Right ventricle myocardium superior (tissue), 1 donor: ENCODE measurements around the gene GNPDA1. TPM values are rescaled to one million over a fixed set of nuclear protein-coding genes. Genes with fewer than 3 reads are reported as not detected.

ENCODE experiments used
- ATAC-seq: fragments of 200-7000 bp; cut with Tn5 transposase; one replicate; pipeline ENCODE4 v1.9.1; 2020; ENCODE audit warnings: mild to moderate bottlenecking; ENCODE audit not compliant: poor library complexity
- DNase-seq: peaks from one replicate; pipeline ENCODE4 v3.0.0-alpha.2; 2020
- intact Hi-C: fragments of 100-400 bp; cut with DNase I; formaldehyde crosslinking; loops from one replicate; pipeline ENCODE4 v1.11.2; 2022
- total RNA-seq: library from RNA; stranded (reverse); fragmentation: NEBNext Ultra II Directional; extraction: Animal tissue kit (Norgen Biotek cat#: 25700); gene quantifications from one replicate; pipeline ENCODE4 v1.2.1, GENCODE V29; 2021
- donor health status: DM: no; HTN: yes; CAD: no; lungs with severe emphysema.

Gene GNPDA1
- total RNA-seq, 1 donor from 2014 or later: 22.7 TPM

GRCh38 chr5:142032747-142033631 is 20.2 kb upstream of the GNPDA1 start:
- DNase-seq: no peak
- intact Hi-C loops: no loop called here
- peak; percentile 53 for ATAC-seq

GRCh38 chr5:142032150-142032549 is 19.3 kb upstream of the GNPDA1 start:
- DNase-seq: no peak
- intact Hi-C loops: no loop called here
- no peak for ATAC-seq

GRCh38 chr5:142025637-142026036 is 12.8 kb upstream of the GNPDA1 start:
- intact Hi-C loops: no loop called here
- no peak for DNase-seq
- ATAC-seq: no peak

- ATAC-seq: peak; percentile 100
- DNase-seq: peak; percentile 93
- intact Hi-C loops: no loop called here
Measured at GRCh38 chr5:142024771-142025304, 12.0 kb upstream of the GNPDA1 start.

- intact Hi-C loops: no loop called here
- no peak for ATAC-seq
- no peak for DNase-seq
Measured at GRCh38 chr5:142023836-142024235, 11.0 kb upstream of the GNPDA1 start.

- no peak for DNase-seq
- intact Hi-C loops: no loop called here
- ATAC-seq: no peak
Measured at GRCh38 chr5:142020122-142020659, 7.4 kb upstream of the GNPDA1 start.

- no peak for ATAC-seq
- no peak for DNase-seq
- intact Hi-C loops: no loop called here
Measured at GRCh38 chr5:142017832-142018427, 5.1 kb upstream of the GNPDA1 start.

GRCh38 chr5:142016556-142016955 is 3.7 kb upstream of the GNPDA1 start:
- no peak for ATAC-seq
- DNase-seq: no peak
- intact Hi-C loops: no loop called here

- intact Hi-C loops: no loop called here
Measured at GRCh38 chr5:142015781-142016533, 3.1 kb upstream of the GNPDA1 start.

GRCh38 chr5:142014911-142015584 is 2.2 kb upstream of the GNPDA1 start:
- DNase-seq (no peak), ATAC-seq (no peak)
- intact Hi-C loops: loop anchor here (5.0 kb wide), 2 partner anchors 92 to 127 kb away; partner anchors contain the start of gene NDFIP1

More at GRCh38 chr5:142015781-142016533, 3.1 kb upstream of the GNPDA1 start:
- peak; percentile 3 for ATAC-seq
- DNase-seq: no peak

- DNase-seq: peak; percentile 73
- intact Hi-C loops: loop anchor here (5.0 kb wide), 2 partner anchors 93 to 128 kb away; partner anchors contain the start of gene NDFIP1
- peak; percentile 33 for ATAC-seq
Measured at GRCh38 chr5:142013734-142014521, 1.1 kb upstream of the GNPDA1 start.

GRCh38 chr5:142012186-142012785 is 541 bp downstream of the GNPDA1 start:
- ATAC-seq (peak; percentile 49), DNase-seq (peak; percentile 75)
- intact Hi-C loops: loop anchor here (5.0 kb wide), 2 partner anchors 95 to 130 kb away; partner anchors contain the start of gene NDFIP1

GRCh38 chr5:142011572-142012185 is 1.1 kb downstream of the GNPDA1 start:
- no peak for DNase-seq
- intact Hi-C loops: loop anchor here (5.0 kb wide), 2 partner anchors 96 to 131 kb away; partner anchors contain the start of gene NDFIP1
- ATAC-seq: no peak

- ATAC-seq (no peak), DNase-seq (no peak)
- intact Hi-C loops: loop anchor here (5.0 to 10.0 kb wide), 3 partner anchors 97 to 555 kb away; partner anchors contain the start of gene NDFIP1
Measured at GRCh38 chr5:142009886-142010285, 2.9 kb downstream of the GNPDA1 start.

- no peak for ATAC-seq
- DNase-seq: no peak
- intact Hi-C loops: loop anchor here (10.0 kb wide), 1 partner anchor 556 kb away; no protein-coding TSS in a partner anchor
Measured at GRCh38 chr5:142008813-142009212, 4.0 kb downstream of the GNPDA1 start.

- no peak for ATAC-seq
- intact Hi-C loops: loop anchor here (10.0 kb wide), 1 partner anchor 558 kb away; no protein-coding TSS in a partner anchor
- DNase-seq: no peak
Measured at GRCh38 chr5:142007237-142007544, 5.6 kb downstream of the GNPDA1 start.
